GM04504 (cell line): Measurements from ENCODE around the gene ATP9B.

ENCODE experiments used
- DNase-seq: peaks from one replicate; pipeline ENCODE4 v3.0.0-alpha.2; 2012; ENCODE audit warnings: low read depth

Gene ATP9B

DNA sequence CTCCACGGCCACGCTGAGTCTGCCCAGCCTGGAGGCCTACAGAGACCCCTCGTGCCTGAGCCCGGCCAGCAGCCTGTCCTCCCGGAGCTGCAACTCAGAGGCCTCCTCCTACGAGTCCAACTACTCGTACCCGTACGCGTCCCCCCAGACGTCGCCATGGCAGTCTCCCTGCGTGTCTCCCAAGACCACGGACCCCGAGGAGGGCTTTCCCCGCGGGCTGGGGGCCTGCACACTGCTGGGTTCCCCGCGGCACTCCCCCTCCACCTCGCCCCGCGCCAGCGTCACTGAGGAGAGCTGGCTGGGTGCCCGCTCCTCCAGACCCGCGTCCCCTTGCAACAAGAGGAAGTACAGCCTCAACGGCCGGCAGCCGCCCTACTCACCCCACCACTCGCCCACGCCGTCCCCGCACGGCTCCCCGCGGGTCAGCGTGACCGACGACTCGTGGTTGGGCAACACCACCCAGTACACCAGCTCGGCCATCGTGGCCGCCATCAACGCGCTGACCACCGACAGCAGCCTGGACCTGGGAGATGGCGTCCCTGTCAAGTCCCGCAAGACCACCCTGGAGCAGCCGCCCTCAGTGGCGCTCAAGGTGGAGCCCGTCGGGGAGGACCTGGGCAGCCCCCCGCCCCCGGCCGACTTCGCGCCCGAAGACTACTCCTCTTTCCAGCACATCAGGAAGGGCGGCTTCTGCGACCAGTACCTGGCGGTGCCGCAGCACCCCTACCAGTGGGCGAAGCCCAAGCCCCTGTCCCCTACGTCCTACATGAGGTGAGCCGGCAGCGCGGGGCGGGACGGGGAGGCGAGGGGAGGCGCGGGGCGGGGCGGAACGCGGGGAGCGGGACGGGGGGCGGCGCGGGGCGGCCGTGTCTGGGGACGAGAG is 341.8 kb downstream of the ATP9B start:
- no peak for DNase-seq

- DNase-seq: no peak
Observed at GRCh38 chr18:79411614-79412526, 342.7 kb downstream of the ATP9B start.

GRCh38 chr18:79413025-79413424 is 343.8 kb downstream of the ATP9B start:
- no peak for DNase-seq

GRCh38 chr18:79413426-79413825 is 344.2 kb downstream of the ATP9B start:
- no peak for DNase-seq

GRCh38 chr18:79413901-79414300 is 344.7 kb downstream of the ATP9B start:
- DNase-seq: no peak

DNA sequence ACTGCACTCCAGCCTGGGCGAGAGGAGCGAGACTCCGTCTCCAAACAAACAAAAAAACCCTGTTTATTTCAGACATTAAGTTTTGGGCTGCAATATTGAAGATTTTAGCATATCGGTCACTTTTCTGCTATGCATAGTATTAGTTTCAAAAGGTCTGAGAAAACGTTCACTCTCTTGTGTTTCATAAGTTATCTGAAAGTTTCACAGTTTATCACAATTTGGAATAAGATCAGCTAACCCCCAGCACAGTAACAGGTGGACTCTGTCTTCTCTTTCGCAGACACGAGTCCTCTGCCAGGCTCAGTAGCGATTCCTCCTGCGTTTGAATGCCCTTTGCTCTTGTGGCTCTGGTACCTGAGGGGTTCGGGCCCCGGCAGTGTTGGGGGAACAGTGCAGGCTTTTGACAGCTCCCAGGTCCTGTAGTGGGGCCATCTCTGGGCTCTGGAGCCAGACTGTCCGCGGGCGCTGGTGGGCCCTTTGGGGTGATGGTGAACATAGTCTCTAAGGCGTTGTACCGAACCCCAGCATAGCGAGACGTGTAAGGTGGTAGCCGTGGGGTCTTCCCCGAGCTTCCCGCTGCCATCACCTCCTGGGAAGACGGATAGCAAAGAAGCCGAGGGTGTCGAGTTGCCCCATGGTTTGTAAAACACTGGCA is 347.0 kb downstream of the ATP9B start:
- no peak for DNase-seq

DNA sequence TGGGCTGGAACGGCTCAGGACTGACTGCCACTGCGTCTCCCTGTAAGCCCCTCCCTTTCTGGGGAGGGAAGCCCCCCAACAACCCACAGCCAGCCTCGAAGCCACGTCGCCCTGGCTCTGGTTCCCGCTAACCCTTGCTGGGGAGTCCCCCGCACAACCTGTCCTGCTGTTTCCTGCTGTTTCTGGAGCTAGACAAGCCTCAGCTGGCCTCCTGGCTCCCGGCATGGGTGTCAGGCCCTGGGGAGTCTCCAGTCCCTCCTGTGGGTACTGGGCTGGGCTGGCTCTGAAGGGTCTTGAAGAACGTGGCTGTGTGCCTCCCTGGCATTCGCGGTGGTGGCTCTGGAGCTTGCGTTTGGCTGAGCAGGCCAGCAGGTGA is 347.5 kb downstream of the ATP9B start:
- DNase-seq: no peak

DNA sequence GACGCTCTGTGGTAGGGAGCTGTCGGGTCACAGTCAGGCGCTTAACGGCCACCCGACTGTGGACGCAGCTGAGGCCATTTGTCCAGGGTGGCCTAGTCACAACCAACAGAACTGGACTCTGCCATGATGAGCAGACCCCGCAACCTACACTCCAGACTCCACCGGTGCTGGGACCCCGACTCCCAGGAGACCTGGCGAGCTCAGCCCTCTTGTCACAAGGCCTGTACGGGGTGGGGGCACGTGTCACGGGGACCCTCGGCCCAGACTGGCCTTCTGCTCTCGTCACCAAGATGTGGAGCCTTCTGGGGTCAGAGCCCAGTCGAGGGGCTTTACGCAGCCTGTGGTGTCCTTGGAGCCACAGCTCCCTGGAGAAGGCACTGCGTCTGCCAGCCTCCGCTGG is 349.0 kb downstream of the ATP9B start:
- no peak for DNase-seq

GRCh38 chr18:79418642-79419041 is 349.4 kb downstream of the ATP9B start:
- no peak for DNase-seq

DNA sequence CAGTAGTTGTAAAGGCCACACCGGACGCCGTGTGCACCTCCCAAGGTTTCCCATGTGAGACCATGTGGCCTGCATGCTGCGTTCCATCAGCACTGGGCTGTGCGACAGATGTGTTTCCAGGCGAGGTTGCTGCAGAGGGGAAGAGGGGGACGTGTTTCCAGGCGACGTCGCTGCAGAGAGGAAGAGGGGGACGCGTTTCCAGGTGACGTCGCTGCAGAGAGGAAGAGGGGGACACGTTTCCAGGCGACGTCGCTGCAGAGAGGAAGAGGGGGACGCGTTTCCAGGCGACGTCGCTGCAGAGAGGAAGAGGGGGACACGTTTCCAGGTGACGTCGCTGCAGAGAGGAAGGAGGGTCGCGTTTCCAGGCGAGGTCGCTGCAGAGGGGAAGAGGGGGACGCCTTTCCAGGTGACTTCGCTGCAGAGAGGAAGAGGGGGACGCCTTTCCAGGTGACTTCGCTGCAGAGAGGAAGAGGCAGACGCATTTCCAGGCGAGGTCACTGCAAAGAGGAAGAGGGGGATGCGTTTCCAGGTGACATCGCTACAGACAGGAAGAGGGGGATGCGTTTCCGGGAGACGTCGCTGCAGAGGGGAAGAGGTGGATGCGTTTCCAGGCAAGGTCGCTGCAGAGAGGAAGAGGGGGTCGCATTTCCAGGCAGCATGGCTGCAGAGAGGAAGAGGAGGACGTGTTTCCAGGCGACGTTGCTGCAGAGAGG is 351.0 kb downstream of the ATP9B start:
- no peak for DNase-seq

DNA sequence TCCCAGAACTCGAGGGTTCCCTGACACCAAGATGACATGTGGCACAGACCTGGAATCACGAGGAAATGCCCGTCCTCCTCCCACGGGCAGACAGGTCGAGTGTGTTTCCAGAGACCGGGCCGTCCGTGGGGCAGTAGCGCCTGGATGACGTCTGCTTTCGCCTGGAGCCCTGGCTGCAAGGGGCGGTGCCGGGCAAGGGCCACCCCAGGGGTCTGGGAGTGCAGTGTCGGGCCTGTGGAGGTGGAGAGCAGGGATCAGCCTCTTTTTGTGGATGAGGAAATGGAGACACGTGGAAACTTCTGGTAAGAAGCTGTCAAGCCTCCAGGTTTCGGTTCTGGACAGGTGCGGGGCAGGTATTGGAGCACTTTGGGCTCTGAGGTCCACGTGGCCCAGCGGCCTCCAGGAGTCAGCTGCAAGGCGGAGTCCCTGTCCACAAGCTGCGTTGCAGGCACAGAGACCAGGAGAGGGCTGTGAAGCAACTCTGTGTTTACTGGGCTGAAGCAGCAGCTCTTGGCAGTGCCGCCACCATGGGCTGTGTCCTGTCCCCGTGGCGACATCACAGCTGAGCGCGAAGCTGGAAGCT is 352.2 kb downstream of the ATP9B start:
- no peak for DNase-seq

- peak; percentile 38 for DNase-seq
Observed at GRCh38 chr18:79422022-79422782, 353.0 kb downstream of the ATP9B start.

GRCh38 chr18:79422783-79423165 is 353.6 kb downstream of the ATP9B start:
- DNase-seq: no peak

- no peak for DNase-seq
Observed at GRCh38 chr18:79423211-79424007, 354.2 kb downstream of the ATP9B start.

DNA sequence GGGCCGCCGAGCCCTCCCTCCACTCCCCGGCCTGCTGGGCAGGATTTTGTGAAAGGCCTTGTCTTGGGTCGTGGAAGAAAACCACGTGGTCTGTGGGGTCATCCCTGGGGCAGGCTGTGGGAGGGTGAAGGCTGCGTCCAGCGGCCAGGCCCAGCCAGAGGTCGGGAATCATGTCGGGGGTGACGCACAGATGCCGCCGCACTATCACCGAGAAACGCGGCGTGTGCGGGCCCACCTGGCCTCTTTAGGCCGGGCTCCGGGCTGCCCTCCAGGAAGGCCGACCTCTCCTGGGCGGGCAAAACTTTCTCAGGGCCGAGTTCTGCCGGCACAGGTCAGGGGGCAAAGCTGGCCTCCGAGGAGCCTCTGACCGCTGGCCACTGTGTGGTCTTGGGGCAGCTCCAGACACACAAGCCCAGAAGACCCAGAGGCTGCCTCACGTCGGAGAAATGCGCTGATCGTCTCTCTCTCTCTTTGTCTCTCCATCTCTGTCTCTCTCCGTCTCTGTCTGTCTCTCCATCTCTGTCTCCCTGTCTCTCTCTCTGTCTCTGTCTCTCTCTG is 354.9 kb downstream of the ATP9B start:
- DNase-seq: no peak

GRCh38 chr18:79424880-79425568 is 355.8 kb downstream of the ATP9B start:
- no peak for DNase-seq

GRCh38 chr18:79425569-79425886 is 356.3 kb downstream of the ATP9B start:
- no peak for DNase-seq

- DNase-seq: no peak
Observed at GRCh38 chr18:79426376-79427300, 357.4 kb downstream of the ATP9B start.
